ENCODE measurements around the gene ARL6IP6.
"Not testable (repeated sequence)": the region's sequence is repeated elsewhere in the genome, so short reads cannot be mapped to it uniquely, and the experiment has no call there.

Gene ARL6IP6

DNA sequence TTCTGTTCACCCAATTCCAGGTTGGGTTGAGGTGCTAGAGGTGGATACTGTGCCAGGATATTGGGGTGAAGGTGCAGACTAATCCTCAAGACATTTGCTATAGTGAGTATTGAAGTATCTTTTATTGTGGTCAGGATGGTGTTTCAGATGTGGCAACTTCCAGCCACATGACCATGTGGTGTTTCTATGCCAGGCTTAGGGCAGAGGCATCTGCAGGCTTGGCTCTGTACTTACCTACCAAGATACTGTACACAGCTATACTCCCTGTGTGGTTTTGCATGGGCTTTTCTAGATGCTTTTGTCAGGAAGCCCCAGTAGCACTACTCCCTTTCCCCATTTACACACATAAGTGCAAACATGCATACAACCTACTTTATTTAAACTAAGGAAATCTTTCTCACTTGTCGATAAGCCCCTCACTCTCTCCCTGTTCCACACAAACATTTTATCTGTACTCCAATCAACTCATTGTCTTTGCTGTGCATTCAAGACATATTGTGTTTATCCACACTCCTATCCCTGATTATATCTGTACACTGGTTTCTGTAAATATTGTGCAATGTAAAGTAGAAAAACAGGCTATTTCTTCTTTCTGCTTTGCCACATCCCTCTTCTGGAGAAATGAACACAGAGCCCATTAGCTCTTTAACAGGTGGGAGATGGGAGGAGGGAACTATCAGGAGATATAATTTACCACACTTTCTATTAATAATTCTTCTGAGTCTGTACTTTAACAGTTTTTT lies 12.3 kb downstream of the ARL6IP6 start:
- H3K4me3 ChIP-seq (ENCODE audit: low read depth, low read length), result no peak overlapping the region
- TF ChIP-seq, protein P1, sequence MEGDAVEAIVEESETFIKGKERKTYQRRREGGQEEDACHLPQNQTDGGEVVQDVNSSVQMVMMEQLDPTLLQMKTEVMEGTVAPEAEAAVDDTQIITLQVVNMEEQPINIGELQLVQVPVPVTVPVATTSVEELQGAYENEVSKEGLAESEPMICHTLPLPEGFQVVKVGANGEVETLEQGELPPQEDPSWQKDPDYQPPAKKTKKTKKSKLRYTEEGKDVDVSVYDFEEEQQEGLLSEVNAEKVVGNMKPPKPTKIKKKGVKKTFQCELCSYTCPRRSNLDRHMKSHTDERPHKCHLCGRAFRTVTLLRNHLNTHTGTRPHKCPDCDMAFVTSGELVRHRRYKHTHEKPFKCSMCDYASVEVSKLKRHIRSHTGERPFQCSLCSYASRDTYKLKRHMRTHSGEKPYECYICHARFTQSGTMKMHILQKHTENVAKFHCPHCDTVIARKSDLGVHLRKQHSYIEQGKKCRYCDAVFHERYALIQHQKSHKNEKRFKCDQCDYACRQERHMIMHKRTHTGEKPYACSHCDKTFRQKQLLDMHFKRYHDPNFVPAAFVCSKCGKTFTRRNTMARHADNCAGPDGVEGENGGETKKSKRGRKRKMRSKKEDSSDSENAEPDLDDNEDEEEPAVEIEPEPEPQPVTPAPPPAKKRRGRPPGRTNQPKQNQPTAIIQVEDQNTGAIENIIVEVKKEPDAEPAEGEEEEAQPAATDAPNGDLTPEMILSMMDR (IDR thresholded peaks at IDR 0.05; ENCODE audit: low read depth, low read length), result no peak
- no peaks in the 10 kb centered on the region for H3K36me3 ChIP-seq
- no peak for DNase-seq
- no peaks in the 10 kb centered on the region for H3K4me1 ChIP-seq
- H3K27me3 ChIP-seq, result no peaks in the 10 kb centered on the region
- no peaks in the 10 kb centered on the region for H3K9me3 ChIP-seq

DNA sequence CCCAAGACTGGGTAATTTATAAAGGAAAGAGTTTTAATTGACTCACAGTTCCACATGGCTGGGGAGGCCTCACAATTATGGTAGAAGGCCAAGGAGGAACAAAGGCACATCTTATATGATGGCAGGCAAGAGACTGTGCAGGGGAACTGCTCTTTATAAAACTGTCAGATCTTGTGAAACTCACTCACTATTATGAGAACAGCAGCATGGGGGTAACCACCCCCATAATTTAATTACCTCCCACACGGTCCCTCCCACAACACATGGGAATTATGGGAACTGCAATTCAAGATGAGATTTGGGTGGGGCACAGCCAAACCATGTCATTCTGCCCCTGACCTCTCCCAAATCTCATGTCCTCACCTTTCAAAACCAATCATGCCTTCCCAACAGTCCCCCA lies 19.1 kb downstream of the ARL6IP6 start:
- not testable (repeated sequence) for H3K9me3 ChIP-seq; H3K27me3 ChIP-seq; DNase-seq; H3K4me1 ChIP-seq; H3K4me3 ChIP-seq (ENCODE audit: low read depth, low read length); H3K36me3 ChIP-seq

DNA sequence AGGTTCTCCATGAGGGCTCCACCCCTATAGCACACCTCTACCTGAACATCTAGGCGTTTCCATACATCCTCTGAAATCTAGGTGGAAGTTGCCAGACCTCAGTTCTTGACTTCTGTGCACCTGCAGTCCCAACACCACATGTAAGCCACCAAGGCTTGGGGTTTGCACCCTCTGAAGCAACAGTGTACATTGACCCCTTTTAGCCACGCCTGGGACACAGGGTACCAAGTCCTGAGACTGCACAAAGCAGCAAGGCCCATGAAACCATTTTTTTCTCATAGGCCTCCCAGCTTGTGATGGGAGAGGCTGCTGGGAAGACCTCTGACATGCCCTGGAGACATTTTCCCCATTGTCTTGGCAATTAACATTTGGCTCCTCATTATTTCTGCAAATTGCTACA lies 20.0 kb downstream of the ARL6IP6 start:
- Histone ChIP-seq H3K4me1 (no peaks in the 10 kb centered on the region), H3K27me3 (no peaks in the 10 kb centered on the region), H3K36me3 (no peaks in the 10 kb centered on the region; the same call in 1 of the 2 replicates), H3K9me3 (no peaks in the 10 kb centered on the region), H3K4me3 (ENCODE audit: low read depth, low read length) (no peak overlapping the region)
- TF ChIP-seq, protein P1 (IDR thresholded peaks at IDR 0.05; ENCODE audit: low read depth, low read length), result no peak
- no peak for DNase-seq

DNA sequence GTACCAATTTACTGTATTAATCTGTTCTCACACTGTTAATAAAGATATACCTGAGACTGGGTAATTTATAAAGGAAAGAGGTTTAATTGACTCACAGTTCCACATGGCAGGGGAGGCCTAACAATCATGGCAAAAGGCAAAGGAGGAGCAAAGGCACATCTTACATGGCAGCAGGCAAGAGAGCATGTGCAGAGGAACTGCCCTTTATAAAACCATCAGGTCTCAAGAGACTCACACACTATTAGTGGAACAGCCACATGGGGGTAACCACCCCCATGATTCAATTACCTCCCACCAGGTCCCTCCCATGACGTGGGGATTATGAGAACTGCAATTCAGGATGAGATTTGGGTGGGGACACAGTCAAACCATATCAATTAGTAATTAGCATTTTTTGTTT lies 21.3 kb downstream of the ARL6IP6 start:
- not testable (repeated sequence) for H3K9me3 ChIP-seq; H3K36me3 ChIP-seq; H3K4me1 ChIP-seq; H3K4me3 ChIP-seq (ENCODE audit: low read depth, low read length); DNase-seq; H3K27me3 ChIP-seq

DNA sequence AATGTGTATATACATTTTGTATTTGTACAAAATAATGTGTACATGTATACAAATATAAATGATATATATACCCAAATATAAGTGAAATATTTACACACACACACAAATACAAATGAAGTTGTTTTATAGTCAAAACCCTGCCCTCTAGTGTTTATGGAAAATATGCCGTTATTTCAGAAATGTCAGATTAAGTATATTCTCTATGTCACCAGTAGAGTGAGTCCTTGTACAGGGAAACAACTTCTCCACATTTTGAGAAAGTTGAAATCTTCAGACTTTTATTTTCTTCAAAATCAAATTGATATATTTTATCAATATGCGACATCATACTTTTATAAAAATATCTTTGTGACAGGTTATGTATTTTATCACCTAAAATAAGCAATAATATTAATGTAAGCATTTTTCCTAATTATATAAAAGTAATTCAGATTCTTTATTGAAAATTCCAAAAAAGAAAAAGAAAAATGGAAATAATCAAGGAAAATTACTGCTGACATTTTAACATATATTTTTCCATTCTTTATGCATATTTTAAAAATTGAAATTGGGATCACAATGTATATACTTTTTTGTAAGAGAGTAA lies 22.4 kb downstream of the ARL6IP6 start:
- no peaks in the 10 kb centered on the region for H3K4me1 ChIP-seq
- no peak for DNase-seq
- TF ChIP-seq, protein P1 (IDR thresholded peaks at IDR 0.05; ENCODE audit: low read depth, low read length), result peak; percentile 63

DNA sequence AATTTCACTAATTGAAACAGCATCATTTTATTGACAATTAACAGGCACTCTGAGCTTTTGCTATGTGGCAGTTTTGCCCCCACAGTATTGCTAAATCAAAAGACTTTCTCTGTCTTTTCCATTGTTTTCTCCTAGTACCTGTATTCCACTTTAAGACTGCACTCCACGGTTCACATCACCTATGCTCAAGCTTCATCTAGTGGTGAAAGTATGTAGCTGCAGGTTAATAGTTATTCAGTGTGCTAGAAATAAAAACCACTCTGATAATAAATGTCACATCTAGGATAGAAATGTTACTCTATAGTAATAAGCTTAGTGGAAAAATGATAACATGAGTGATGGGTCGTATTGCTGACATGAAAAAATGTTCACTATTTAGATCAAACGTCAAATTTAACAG lies 24.6 kb downstream of the ARL6IP6 start:
- Histone ChIP-seq H3K4me3 (ENCODE audit: low read depth, low read length) (no peak overlapping the region), H3K27me3 (no peaks in the 10 kb centered on the region), H3K36me3 (no peaks in the 10 kb centered on the region; the same call in 1 of the 2 replicates), H3K9me3 (no peaks in the 10 kb centered on the region), H3K4me1 (no peaks in the 10 kb centered on the region)
- TF ChIP-seq, protein P1 (IDR thresholded peaks at IDR 0.05; ENCODE audit: low read depth, low read length), result peak; percentile 48
- DNase-seq, result no peak

More for the DNA sequence above, 22.4 kb downstream of the ARL6IP6 start:
- H3K9me3 ChIP-seq, result no peaks in the 10 kb centered on the region
- no peaks in the 10 kb centered on the region for H3K27me3 ChIP-seq
- H3K36me3 ChIP-seq, result no peaks in the 10 kb centered on the region; the same call in 1 of the 2 replicates
- H3K4me3 ChIP-seq (ENCODE audit: low read depth, low read length), result no peak overlapping the region

DNA sequence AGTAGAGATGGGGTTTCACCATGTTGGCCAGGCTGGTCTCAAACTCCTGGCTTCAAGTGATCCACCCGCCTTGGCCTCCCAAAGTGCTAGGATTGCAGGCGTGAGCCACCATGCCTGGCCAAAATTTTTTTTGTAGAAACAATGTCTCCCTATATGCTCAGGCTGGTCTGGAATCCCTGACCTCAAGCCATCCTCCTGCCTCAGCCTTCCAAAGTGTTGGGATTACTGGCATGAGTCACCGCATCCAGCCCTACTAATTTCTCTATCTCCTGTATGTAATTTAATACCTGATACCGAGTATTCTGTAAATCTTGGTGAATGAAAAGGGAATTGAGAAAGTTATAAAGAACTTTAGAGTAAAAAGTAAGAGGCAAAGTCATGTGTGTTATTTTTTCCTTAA lies 29.3 kb downstream of the ARL6IP6 start:
- DNase-seq; H3K4me1 ChIP-seq; H3K36me3 ChIP-seq; H3K4me3 ChIP-seq (ENCODE audit: low read depth, low read length); H3K9me3 ChIP-seq; H3K27me3 ChIP-seq: not testable (repeated sequence)
